ENCODE data around the gene S100A16.
"Not testable (repeated sequence)": the region's sequence is repeated elsewhere in the genome, so short reads cannot be mapped to it uniquely, and the experiment has no call there.

The S100A16 gene

DNA sequence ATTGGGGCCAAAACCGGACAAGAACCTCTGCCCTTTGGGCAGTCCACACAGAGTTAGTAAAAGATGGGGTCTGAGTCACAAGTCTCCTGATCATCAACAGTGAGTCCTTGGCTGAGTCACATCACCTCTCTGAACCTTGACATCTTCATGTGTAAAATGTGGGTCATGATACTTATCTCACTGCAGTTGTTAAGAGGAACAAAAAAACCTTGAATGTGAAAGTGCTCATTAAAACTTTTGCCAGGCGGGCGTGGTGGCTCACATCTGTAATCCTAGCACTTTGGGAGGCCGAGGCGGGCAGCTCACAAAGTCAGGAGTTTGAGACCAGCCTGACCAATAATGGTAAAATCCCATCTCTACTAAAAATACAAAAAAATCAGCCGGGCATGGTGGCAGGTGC lies 15.7 kb downstream of the S100A16 start:
- TF ChIP-seq FOXP2 (optimal IDR thresholded peaks at IDR 0.05; ENCODE audit: control extremely low read depth, extremely low read length, insufficient read depth) (no peak), POLR2AphosphoS5 (IDR thresholded peaks at IDR 0.05; ENCODE audit: borderline replicate concordance, low read depth, low read length) (no peak), EZH2 (IDR thresholded peaks at IDR 0.05) (no peak)
- Histone ChIP-seq H3K4me3 (no peak overlapping the region), H3K27ac (no peak overlapping the region), H3K9ac (ENCODE audit: insufficient read length) (no peak overlapping the region), H3K36me3 (ENCODE audit: insufficient read depth, low read length) (no peaks in the 10 kb centered on the region), H3K9me3 (ENCODE audit: low read depth, low read length) (no peaks in the 10 kb centered on the region)
- DNase-seq (ENCODE audit: low read depth, low spot score): no peak

DNA sequence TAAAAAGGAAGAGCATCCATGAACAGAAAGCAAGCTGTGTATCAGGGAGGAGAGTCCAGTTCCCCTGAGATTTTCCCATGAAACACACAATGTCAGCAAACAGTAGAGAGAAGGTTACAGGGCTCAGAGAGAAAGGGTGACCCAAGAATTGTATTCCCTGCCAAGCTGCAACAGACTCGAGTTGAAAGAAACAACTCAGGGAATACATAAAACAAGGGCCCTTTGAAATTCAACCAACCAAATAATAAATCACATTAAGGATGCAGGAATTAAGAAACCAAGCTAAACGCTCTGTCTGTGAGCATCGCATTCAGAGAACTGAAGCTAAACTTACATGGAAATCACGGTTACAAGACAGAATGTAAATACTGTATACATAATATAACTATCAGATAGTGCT lies 20.2 kb downstream of the S100A16 start:
- Histone ChIP-seq H3K4me3 (no peak overlapping the region), H3K36me3 (ENCODE audit: insufficient read depth, low read length) (no peaks in the 10 kb centered on the region), H3K9ac (ENCODE audit: insufficient read length) (no peak overlapping the region), H3K9me3 (ENCODE audit: low read depth, low read length) (no peaks in the 10 kb centered on the region), H3K27ac (no peak overlapping the region)
- DNase-seq (ENCODE audit: low read depth, low spot score): no peak
- TF ChIP-seq EZH2 (IDR thresholded peaks at IDR 0.05): no peak
- TF ChIP-seq FOXP2 (optimal IDR thresholded peaks at IDR 0.05; ENCODE audit: control extremely low read depth, extremely low read length, insufficient read depth): no peak
- TF ChIP-seq POLR2AphosphoS5 (IDR thresholded peaks at IDR 0.05; ENCODE audit: borderline replicate concordance, low read depth, low read length): no peak

DNA sequence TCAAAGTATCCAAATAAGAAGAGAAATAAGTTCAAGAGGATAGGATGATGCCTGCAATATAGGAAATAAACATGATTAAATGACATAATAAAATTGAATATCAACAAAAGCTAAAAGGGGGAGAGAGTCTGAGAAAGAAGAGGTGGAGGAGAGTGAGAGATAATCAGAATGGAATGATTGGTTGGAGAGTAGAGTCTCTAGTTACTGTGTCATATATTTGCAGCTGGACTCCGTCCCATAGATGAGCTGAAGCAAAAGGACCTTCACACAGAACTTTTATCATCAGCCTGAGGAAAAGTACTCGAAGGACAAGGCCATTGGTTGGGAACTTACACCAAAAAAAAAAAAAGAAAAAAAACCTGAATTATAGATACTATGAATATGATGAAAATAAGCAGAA lies 24.5 kb downstream of the S100A16 start:
- TF ChIP-seq EZH2 (IDR thresholded peaks at IDR 0.05) (no peak), POLR2AphosphoS5 (IDR thresholded peaks at IDR 0.05; ENCODE audit: borderline replicate concordance, low read depth, low read length) (no peak), FOXP2 (optimal IDR thresholded peaks at IDR 0.05; ENCODE audit: control extremely low read depth, extremely low read length, insufficient read depth) (no peak)
- H3K27ac ChIP-seq: no peak overlapping the region
- H3K36me3 ChIP-seq (ENCODE audit: insufficient read depth, low read length): no peaks in the 10 kb centered on the region
- no peak overlapping the region for H3K4me3 ChIP-seq
- DNase-seq (ENCODE audit: low read depth, low spot score): no peak
- no peaks in the 10 kb centered on the region for H3K9me3 ChIP-seq (ENCODE audit: low read depth, low read length)
- no peak overlapping the region for H3K9ac ChIP-seq (ENCODE audit: insufficient read length)

DNA sequence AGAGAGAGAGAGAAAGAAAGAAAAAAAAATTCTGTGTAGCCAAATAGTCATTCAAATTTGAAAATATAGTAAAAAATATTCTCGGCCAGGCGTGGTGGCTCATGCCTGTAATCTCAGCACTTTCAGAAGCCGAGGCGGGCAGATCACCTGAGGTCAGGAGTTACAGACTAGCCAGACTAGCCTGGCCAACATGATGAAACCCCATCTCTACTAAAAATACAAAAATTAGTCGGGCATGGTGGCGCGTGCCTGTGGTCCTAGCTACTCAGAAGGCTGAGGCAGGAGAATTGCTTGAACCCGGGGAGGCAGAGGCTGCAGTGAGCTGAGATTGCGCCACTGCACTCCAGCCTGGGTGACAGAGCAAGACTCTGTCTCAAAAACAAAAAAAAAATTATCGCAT lies 24.9 kb downstream of the S100A16 start:
- not testable (repeated sequence) for H3K9me3 ChIP-seq (ENCODE audit: low read depth, low read length); H3K4me3 ChIP-seq; H3K27ac ChIP-seq; H3K36me3 ChIP-seq (ENCODE audit: insufficient read depth, low read length); DNase-seq (ENCODE audit: low read depth, low spot score); H3K9ac ChIP-seq (ENCODE audit: insufficient read length)

DNA sequence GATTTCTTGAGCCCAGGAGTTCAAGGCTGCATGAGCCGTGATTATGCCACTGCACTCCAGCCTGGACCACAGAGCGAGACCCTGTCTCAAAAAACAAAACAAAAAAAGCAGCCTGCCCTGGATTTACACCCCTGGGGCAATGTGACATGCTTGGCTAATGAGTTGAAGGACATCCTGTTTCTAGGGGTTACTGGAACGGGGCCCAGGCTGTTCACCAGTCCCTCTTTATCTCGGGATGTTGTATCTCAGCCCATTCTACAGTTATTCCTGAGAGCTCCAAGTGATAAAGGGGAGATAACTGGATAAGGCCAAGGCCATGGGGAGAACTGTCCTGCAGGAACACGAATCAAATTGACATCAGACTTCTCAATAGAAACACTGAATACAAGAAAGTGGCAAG lies 25.6 kb downstream of the S100A16 start:
- Histone ChIP-seq H3K36me3 (ENCODE audit: insufficient read depth, low read length) (no peaks in the 10 kb centered on the region), H3K9me3 (ENCODE audit: low read depth, low read length) (no peaks in the 10 kb centered on the region), H3K27ac (no peak overlapping the region), H3K9ac (ENCODE audit: insufficient read length) (no peak overlapping the region), H3K4me3 (no peak overlapping the region)
- no peak for DNase-seq (ENCODE audit: low read depth, low spot score)
- no peak for TF ChIP-seq FOXP2 (optimal IDR thresholded peaks at IDR 0.05; ENCODE audit: control extremely low read depth, extremely low read length, insufficient read depth)
- no peak for TF ChIP-seq POLR2AphosphoS5 (IDR thresholded peaks at IDR 0.05; ENCODE audit: borderline replicate concordance, low read depth, low read length)
- TF ChIP-seq EZH2 (IDR thresholded peaks at IDR 0.05): no peak

DNA sequence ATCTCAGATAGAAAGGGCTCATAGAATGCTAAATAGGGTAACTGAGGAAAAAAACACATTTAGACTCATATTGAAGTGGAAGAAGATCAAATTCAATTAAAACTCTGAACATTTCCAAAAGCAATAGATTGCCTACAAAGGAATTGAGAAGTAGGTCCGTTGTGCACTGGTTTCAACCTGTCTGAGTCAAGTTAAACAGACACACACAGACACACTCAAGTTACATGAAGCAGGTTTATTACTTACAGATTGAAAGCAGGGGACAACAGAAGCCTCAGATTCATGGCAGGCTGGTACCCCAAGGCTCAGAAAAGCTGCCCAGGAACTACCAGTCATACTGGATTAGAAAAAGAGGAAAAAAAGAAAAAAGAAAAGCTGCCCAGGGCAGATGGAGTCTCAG lies 26.6 kb downstream of the S100A16 start:
- Histone ChIP-seq H3K9ac (ENCODE audit: insufficient read length) (no peak overlapping the region), H3K27ac (no peak overlapping the region), H3K36me3 (ENCODE audit: insufficient read depth, low read length) (no peaks in the 10 kb centered on the region), H3K9me3 (ENCODE audit: low read depth, low read length) (no peaks in the 10 kb centered on the region), H3K4me3 (no peak overlapping the region)
- DNase-seq (ENCODE audit: low read depth, low spot score): no peak
- no peak for TF ChIP-seq EZH2 (IDR thresholded peaks at IDR 0.05)
- no peak for TF ChIP-seq FOXP2 (optimal IDR thresholded peaks at IDR 0.05; ENCODE audit: control extremely low read depth, extremely low read length, insufficient read depth)
- TF ChIP-seq POLR2AphosphoS5 (IDR thresholded peaks at IDR 0.05; ENCODE audit: borderline replicate concordance, low read depth, low read length): no peak

DNA sequence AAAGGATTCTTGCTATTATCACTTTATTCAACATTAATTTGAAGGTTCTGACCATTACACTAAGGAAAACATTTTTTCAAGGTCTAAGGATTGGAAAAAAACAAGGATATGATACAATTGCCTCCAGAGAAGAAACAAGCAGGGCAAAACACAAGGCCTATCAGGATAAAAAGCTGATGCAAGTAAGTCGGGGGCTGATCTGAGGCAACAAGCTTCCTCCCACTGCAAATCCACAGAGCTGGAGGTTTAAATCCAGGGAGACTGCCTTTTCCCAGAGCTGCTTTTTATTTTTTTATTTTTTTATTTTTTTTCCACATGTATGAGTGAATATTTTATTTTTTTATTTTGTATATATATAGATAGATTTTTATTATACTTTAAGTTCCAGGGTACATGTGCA lies 27.9 kb downstream of the S100A16 start:
- no peak overlapping the region for H3K4me3 ChIP-seq
- no peaks in the 10 kb centered on the region for H3K36me3 ChIP-seq (ENCODE audit: insufficient read depth, low read length)
- H3K9me3 ChIP-seq (ENCODE audit: low read depth, low read length): no peaks in the 10 kb centered on the region
- H3K9ac ChIP-seq (ENCODE audit: insufficient read length): no peak overlapping the region
- DNase-seq (ENCODE audit: low read depth, low spot score): no peak
- TF ChIP-seq POLR2AphosphoS5 (IDR thresholded peaks at IDR 0.05; ENCODE audit: borderline replicate concordance, low read depth, low read length): no peak
- no peak for TF ChIP-seq EZH2 (IDR thresholded peaks at IDR 0.05)
- no peak for TF ChIP-seq FOXP2 (optimal IDR thresholded peaks at IDR 0.05; ENCODE audit: control extremely low read depth, extremely low read length, insufficient read depth)
- 0 out of 2 replicates have a peak overlapping the region, but pooled peaks have one; percentile 20 for H3K27ac ChIP-seq

DNA sequence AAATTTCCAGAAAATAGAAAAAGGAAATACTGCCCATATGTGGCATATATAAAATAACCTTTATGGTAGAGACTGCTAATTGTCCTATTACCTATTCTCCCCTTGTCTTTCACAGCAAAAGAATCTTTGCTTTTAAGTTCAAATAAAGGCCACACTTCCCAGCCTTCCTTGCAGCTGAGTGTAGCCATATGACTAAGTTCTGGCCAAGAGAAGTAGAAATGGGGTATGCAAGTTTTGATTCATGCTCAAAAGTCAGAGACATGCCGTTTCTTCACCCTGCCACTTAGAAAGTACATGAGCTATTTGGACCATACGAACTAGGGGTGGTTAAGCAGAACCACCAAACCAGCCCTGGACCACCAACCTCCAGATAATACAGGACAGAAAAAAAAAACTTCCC lies 29.0 kb downstream of the S100A16 start:
- no peak overlapping the region for H3K4me3 ChIP-seq
- no peak overlapping the region for H3K9ac ChIP-seq (ENCODE audit: insufficient read length)
- no peaks in the 10 kb centered on the region for H3K9me3 ChIP-seq (ENCODE audit: low read depth, low read length)
- no peak for TF ChIP-seq FOXP2 (optimal IDR thresholded peaks at IDR 0.05; ENCODE audit: control extremely low read depth, extremely low read length, insufficient read depth)
- no peak for TF ChIP-seq POLR2AphosphoS5 (IDR thresholded peaks at IDR 0.05; ENCODE audit: borderline replicate concordance, low read depth, low read length)
- TF ChIP-seq EZH2 (IDR thresholded peaks at IDR 0.05): no peak
- DNase-seq (ENCODE audit: low read depth, low spot score): no peak
- no peak overlapping the region for H3K27ac ChIP-seq
- no peaks in the 10 kb centered on the region for H3K36me3 ChIP-seq (ENCODE audit: insufficient read depth, low read length)

DNA sequence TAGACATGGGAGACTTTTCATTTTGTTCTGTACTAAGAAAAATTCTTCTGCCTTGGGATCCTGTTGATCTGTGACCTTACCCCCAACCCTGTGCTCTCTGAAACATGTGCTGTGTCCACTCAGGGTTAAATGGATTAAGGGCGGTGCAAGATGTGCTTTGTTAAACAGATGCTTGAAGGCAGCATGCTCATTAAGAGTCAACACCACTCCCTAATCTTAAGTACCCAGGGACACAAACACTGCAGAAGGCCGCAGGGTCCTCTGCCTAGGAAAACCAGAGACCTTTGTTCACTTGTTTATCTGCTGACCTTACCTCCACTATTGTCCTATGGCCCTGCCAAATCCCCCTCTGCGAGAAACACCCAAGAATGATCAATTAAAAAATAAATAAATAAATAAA lies 29.4 kb downstream of the S100A16 start:
- not testable (repeated sequence) for H3K9me3 ChIP-seq (ENCODE audit: low read depth, low read length); DNase-seq (ENCODE audit: low read depth, low spot score); H3K4me3 ChIP-seq; H3K36me3 ChIP-seq (ENCODE audit: insufficient read depth, low read length); H3K27ac ChIP-seq; H3K9ac ChIP-seq (ENCODE audit: insufficient read length)

DNA sequence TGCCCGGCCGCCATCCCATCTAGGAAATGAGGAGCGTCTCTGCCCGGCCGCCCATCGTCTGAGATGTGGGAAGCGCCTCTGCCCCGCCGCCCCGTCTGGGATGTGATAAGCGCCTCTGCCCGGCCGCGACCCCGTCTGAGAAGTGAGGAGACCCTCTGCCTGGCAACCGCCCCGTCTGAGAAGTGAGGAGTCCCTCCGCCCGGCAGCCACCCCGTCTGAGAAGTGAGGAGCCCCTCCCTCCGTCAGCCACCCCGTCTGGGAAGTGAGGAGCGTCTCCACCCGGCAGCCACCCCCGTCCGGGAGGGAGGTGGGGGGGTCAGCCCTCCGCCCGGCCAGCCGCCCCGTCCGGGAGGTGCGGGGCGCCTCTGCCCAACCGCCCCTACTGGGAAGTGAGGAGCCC lies 30.1 kb downstream of the S100A16 start:
- H3K9me3 ChIP-seq (ENCODE audit: low read depth, low read length); H3K36me3 ChIP-seq (ENCODE audit: insufficient read depth, low read length); H3K27ac ChIP-seq; H3K4me3 ChIP-seq; DNase-seq (ENCODE audit: low read depth, low spot score); H3K9ac ChIP-seq (ENCODE audit: insufficient read length): not testable (repeated sequence)
